Anterior cingulate cortex (tissue), 58 donors: ENCODE data around the gene ABITRAM.

Experiments used
- DNase-seq, 58 donors: peaks; one replicate each; lab custom pipeline; 2025; lab: John Stamatoyannopoulos, UW

Gene ABITRAM

GRCh38 chr9:108980893-108981292 lies 46.7 kb downstream of the ABITRAM start:
- DNase-seq: no peak

- no peak for DNase-seq
These were observed 49.7 kb downstream of the ABITRAM start for GRCh38 chr9:108983885-108984284.
